Retina (tissue), 1 donor: ENCODE data around the gene RNF157.
"Not testable (repeated sequence)": the region's sequence is repeated elsewhere in the genome, so short reads cannot be mapped to it uniquely, and the experiment has no call there.

Source experiments
- DNase-seq: peaks from one replicate; pipeline ENCODE4 v3.0.0-alpha.2; 2016

Gene RNF157

GRCh38 chr17:76186774-76187173, 53.5 kb downstream of the RNF157 start:
- DNase-seq: not testable (repeated sequence)

- DNase-seq: no peak
Observed at GRCh38 chr17:76184290-76184689, 56.0 kb downstream of the RNF157 start.

- peak; percentile 95 for DNase-seq
Observed at GRCh38 chr17:76182016-76182764, 58.1 kb downstream of the RNF157 start.

GRCh38 chr17:76179496-76180467, 60.5 kb downstream of the RNF157 start:
- no peak for DNase-seq

GRCh38 chr17:76178124-76178523, 62.2 kb downstream of the RNF157 start:
- DNase-seq: no peak

GRCh38 chr17:76176701-76177574, 63.4 kb downstream of the RNF157 start:
- no peak for DNase-seq

GRCh38 chr17:76174037-76174436, 66.3 kb downstream of the RNF157 start:
- no peak for DNase-seq

GRCh38 chr17:76173474-76173873, 66.8 kb downstream of the RNF157 start:
- DNase-seq: no peak

GRCh38 chr17:76171706-76172105, 68.6 kb downstream of the RNF157 start:
- DNase-seq: peak; percentile 42

- DNase-seq: no peak
Observed at GRCh38 chr17:76170114-76170513, 70.2 kb downstream of the RNF157 start.

- no peak for DNase-seq
Observed at GRCh38 chr17:76166906-76167305, 73.4 kb downstream of the RNF157 start.

- peak; percentile 16 for DNase-seq
Observed at GRCh38 chr17:76166168-76166567, 74.1 kb downstream of the RNF157 start.

- DNase-seq: no peak
Observed at GRCh38 chr17:76164331-76164730, 76.0 kb downstream of the RNF157 start.

- DNase-seq: no peak
Observed at GRCh38 chr17:76163919-76164318, 76.4 kb downstream of the RNF157 start.

GRCh38 chr17:76161619-76162266, 78.5 kb downstream of the RNF157 start:
- DNase-seq: no peak

GRCh38 chr17:76160896-76161528, 79.3 kb downstream of the RNF157 start:
- no peak for DNase-seq

GRCh38 chr17:76159157-76159556, 81.1 kb downstream of the RNF157 start:
- no peak for DNase-seq

- DNase-seq: no peak
Observed at GRCh38 chr17:76157759-76158158, 82.5 kb downstream of the RNF157 start.

- DNase-seq: no peak
Observed at GRCh38 chr17:76156662-76156991, 83.7 kb downstream of the RNF157 start.

GRCh38 chr17:76155988-76156661, 84.2 kb downstream of the RNF157 start:
- no peak for DNase-seq
